LNCaP clone FGC (cell line): Measurements from ENCODE around the gene TMEM63B.

Experiments
- DNase-seq: peaks from one replicate; pipeline ENCODE4 v3.0.0-alpha.2; 2011; ENCODE audit warnings: low read depth
- H3K4me3 ChIP-seq: 2 replicates; pipeline ENCODE4 v1.5.1; 2011; ENCODE audit warnings: mild to moderate bottlenecking, low read depth, low read length, control low read depth
- CTCF ChIP-seq: IDR thresholded peaks from 2 replicates; pipeline ENCODE4 v1.5.1; 2012; ENCODE audit warnings: mild to moderate bottlenecking; ENCODE audit not compliant: control insufficient read depth, insufficient read depth; ENCODE audit errors: extremely low read depth

The TMEM63B gene

GRCh38 chr6:44096612-44097011 is 30.7 kb upstream of the TMEM63B start:
- TF ChIP-seq CTCF = peak; percentile 95
- DNase-seq = no peak
- H3K4me3 ChIP-seq = no peak overlapping the region

GRCh38 chr6:44097782-44098317 is 29.5 kb upstream of the TMEM63B start:
- H3K4me3 ChIP-seq = no peak overlapping the region
- no peak for DNase-seq
- no peak for TF ChIP-seq CTCF

- DNase-seq = no peak
- TF ChIP-seq CTCF = no peak
- H3K4me3 ChIP-seq = no peak overlapping the region
Observed at GRCh38 chr6:44099192-44099591, 28.2 kb upstream of the TMEM63B start.

- no peak for DNase-seq
Observed at GRCh38 chr6:44100088-44100550, 27.2 kb upstream of the TMEM63B start.

GRCh38 chr6:44101832-44102231 is 25.5 kb upstream of the TMEM63B start:
- DNase-seq = no peak
- H3K4me3 ChIP-seq = no peak overlapping the region
- no peak for TF ChIP-seq CTCF

More at GRCh38 chr6:44100088-44100550, 27.2 kb upstream of the TMEM63B start:
- no peak overlapping the region for H3K4me3 ChIP-seq
- peak; percentile 51 for TF ChIP-seq CTCF

GRCh38 chr6:44102527-44102926 is 24.8 kb upstream of the TMEM63B start:
- no peak overlapping the region for H3K4me3 ChIP-seq
- TF ChIP-seq CTCF = no peak
- no peak for DNase-seq

- TF ChIP-seq CTCF = no peak
- no peak overlapping the region for H3K4me3 ChIP-seq
- no peak for DNase-seq
Observed at GRCh38 chr6:44104481-44105021, 22.8 kb upstream of the TMEM63B start.
